Mucosa of descending colon (tissue), 3 donors: ENCODE measurements around the gene CCL7. TPM values are rescaled to one million over a fixed set of nuclear protein-coding genes. Genes with fewer than 3 reads are reported as not detected.

Source experiments
- ATAC-seq: fragments of 200-7000 bp; cut with Tn5 transposase; one replicate; pipeline ENCODE4 v1.9.1; 2020; ENCODE audit warnings: mild to moderate bottlenecking, moderate library complexity
- DNase-seq, 3 donors: peaks; one replicate each; pipeline ENCODE4 v3.0.0-alpha.2; 2020
- H3K36me3 ChIP-seq: fragments of 200-600 bp; one replicate; pipeline ENCODE4 v1.8.0; 2021; ENCODE audit warnings: low read depth, mild to moderate bottlenecking
- H3K4me1 ChIP-seq: fragments of 200-600 bp; one replicate; pipeline ENCODE4 v1.8.0; 2021; ENCODE audit warnings: low read depth, mild to moderate bottlenecking
- H3K4me3 ChIP-seq: fragments of 200-600 bp; one replicate; pipeline ENCODE4 v1.8.0; 2021; ENCODE audit warnings: mild to moderate bottlenecking
- H3K9me3 ChIP-seq: fragments of 200-600 bp; one replicate; pipeline ENCODE4 v1.8.0; 2021; ENCODE audit warnings: mild to moderate bottlenecking
- CTCF ChIP-seq: fragments of 200-600 bp; IDR thresholded peaks from one replicate; pipeline ENCODE4 v1.8.0; 2022; ENCODE audit warnings: antibody characterized with exemption, mild to moderate bottlenecking
- intact Hi-C, 2 donors: fragments of 100-400 bp; cut with DNase I in 1 of 2; cut with micrococcal nuclease in 1 of 2; formaldehyde crosslinking; loops; one replicate each; pipeline versions ENCODE4 v1.11.0 to v1.11.1; 2022; cut with DNase I, micrococcal nuclease
- total RNA-seq, 3 donors: library from RNA; stranded (reverse); fragmentation: NEBNext Ultra II Directional in 2 of 3; extraction: Animal tissue kit (Norgen Biotek cat#: 25700) in 2 of 3; gene quantifications; one replicate each; pipeline versions ENCODE4 v1.2.1 to v1.2.4, GENCODE V29; 2021 to 2023
- donor health status: DM: no; HTN: no; CAD: no; lungs with moderate emphysema.
- donor health status: DM: no; HTN: no; CAD: no.
- donor health status: DM: no; HTN: yes; CAD: no.

Gene CCL7
- total RNA-seq, 3 donors from 2014 or later = not detected

GRCh38 chr17:34305061-34305460 lies 35.0 kb downstream of the CCL7 start:
- no peak for DNase-seq
- Histone ChIP-seq H3K36me3 (no peaks in the 10 kb centered on the region), H3K4me3 (no peak overlapping the region), H3K9me3 (no peaks in the 10 kb centered on the region), H3K4me1 (no peaks in the 10 kb centered on the region)
- ATAC-seq = no peak
- intact Hi-C loops = loop anchor here (10.0 kb wide), 1 partner anchor 100 kb away; no protein-coding TSS in a partner anchor
- no peak for TF ChIP-seq CTCF

GRCh38 chr17:34305606-34306005 lies 35.6 kb downstream of the CCL7 start:
- intact Hi-C loops = loop anchor here (10.0 kb wide), 1 partner anchor 101 kb away; no protein-coding TSS in a partner anchor
- no peaks in the 10 kb centered on the region for H3K36me3 ChIP-seq
- DNase-seq (no peak), ATAC-seq (no peak)
- H3K4me3 ChIP-seq = no peak overlapping the region
- H3K9me3 ChIP-seq = no peaks in the 10 kb centered on the region
- TF ChIP-seq CTCF = no peak
- no peaks in the 10 kb centered on the region for H3K4me1 ChIP-seq

GRCh38 chr17:34306466-34306865 lies 36.4 kb downstream of the CCL7 start:
- no peaks in the 10 kb centered on the region for H3K36me3 ChIP-seq
- TF ChIP-seq CTCF = no peak
- DNase-seq (no peak), ATAC-seq (peak; percentile 35)
- no peak overlapping the region for H3K4me3 ChIP-seq
- no peaks in the 10 kb centered on the region for H3K9me3 ChIP-seq
- intact Hi-C loops = loop anchor here (10.0 kb wide), 1 partner anchor 102 kb away; no protein-coding TSS in a partner anchor
- H3K4me1 ChIP-seq = no peaks in the 10 kb centered on the region

- Histone ChIP-seq H3K36me3 (no peaks in the 10 kb centered on the region), H3K9me3 (no peaks in the 10 kb centered on the region), H3K4me1 (no peaks in the 10 kb centered on the region), H3K4me3 (no peak overlapping the region)
- no peak for TF ChIP-seq CTCF
- DNase-seq (no peak), ATAC-seq (no peak)
- intact Hi-C loops = loop anchor here (10.0 kb wide), 1 partner anchor 102 kb away; no protein-coding TSS in a partner anchor
These were observed 37.1 kb downstream of the CCL7 start for GRCh38 chr17:34307110-34307509.

- H3K4me1 ChIP-seq = no peaks in the 10 kb centered on the region
- no peaks in the 10 kb centered on the region for H3K36me3 ChIP-seq
- DNase-seq = no peak
- H3K9me3 ChIP-seq = no peaks in the 10 kb centered on the region
- no peak for TF ChIP-seq CTCF
- intact Hi-C loops = loop anchor here (10.0 kb wide), 1 partner anchor 104 kb away; no protein-coding TSS in a partner anchor
- ATAC-seq = no peak
- H3K4me3 ChIP-seq = no peak overlapping the region
These were observed 38.4 kb downstream of the CCL7 start for GRCh38 chr17:34308371-34308770.

GRCh38 chr17:34311291-34311690 lies 41.3 kb downstream of the CCL7 start:
- TF ChIP-seq CTCF = no peak
- Histone ChIP-seq H3K36me3 (no peaks in the 10 kb centered on the region), H3K4me1 (no peaks in the 10 kb centered on the region), H3K4me3 (no peak overlapping the region), H3K9me3 (no peaks in the 10 kb centered on the region)
- ATAC-seq (no peak), DNase-seq (no peak)
- intact Hi-C loops = no loop called here
